Measurements from ENCODE around the gene ARL3. TPM values are rescaled to one million over a fixed set of nuclear protein-coding genes. Genes with fewer than 3 reads are reported as not detected.
"Not testable (repeated sequence)": the region's sequence is repeated elsewhere in the genome, so short reads cannot be mapped to it uniquely, and the experiment has no call there.

The ARL3 gene
- total RNA-seq, 1 donor from 2014 or later = 11.2 TPM

- DNase-seq (ENCODE audit: low spot score) = peak; percentile 82
Measured at GRCh38 chr10:102673819-102674511, 40.2 kb downstream of the ARL3 start.

- DNase-seq (ENCODE audit: low spot score) = no peak
Measured at GRCh38 chr10:102673236-102673818, 40.9 kb downstream of the ARL3 start.

DNA sequence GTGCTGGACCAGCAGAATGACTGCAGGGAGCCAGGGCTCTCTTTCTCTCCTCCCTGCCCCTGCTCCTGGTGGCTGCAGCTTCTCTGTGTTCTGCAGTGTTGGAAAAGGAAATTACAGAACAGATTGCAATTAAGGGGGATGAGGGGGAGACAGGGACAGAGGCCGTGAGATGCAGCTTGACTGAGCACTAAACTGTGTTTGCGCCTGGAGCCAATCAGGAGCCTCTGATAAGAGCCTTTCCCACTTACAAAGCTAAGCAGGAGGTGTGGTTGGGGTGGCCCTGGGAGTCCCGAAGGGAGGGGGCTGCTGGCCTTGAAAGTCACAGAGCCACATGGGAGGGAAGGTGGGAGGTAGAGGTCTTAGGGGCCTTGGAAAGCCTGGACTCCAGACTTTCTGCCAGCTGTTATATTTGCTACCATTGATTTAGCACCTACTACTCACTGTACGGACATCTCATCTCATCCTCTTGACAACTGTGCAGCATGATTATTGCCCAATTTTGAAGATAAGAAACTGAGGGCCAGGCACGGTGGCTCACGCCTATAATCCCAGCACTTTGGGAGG is 43.2 kb downstream of the ARL3 start:
- DNase-seq (ENCODE audit: low spot score) = no peak

GRCh38 chr10:102670065-102670670 is 44.0 kb downstream of the ARL3 start:
- DNase-seq (ENCODE audit: low spot score) = no peak

GRCh38 chr10:102669206-102670064 is 44.8 kb downstream of the ARL3 start:
- no peak for DNase-seq (ENCODE audit: low spot score)

- no peak for DNase-seq (ENCODE audit: low spot score)
Measured at GRCh38 chr10:102668326-102669107, 45.7 kb downstream of the ARL3 start.

GRCh38 chr10:102667411-102667810 is 46.8 kb downstream of the ARL3 start:
- not testable (repeated sequence) for DNase-seq (ENCODE audit: low spot score)

DNA sequence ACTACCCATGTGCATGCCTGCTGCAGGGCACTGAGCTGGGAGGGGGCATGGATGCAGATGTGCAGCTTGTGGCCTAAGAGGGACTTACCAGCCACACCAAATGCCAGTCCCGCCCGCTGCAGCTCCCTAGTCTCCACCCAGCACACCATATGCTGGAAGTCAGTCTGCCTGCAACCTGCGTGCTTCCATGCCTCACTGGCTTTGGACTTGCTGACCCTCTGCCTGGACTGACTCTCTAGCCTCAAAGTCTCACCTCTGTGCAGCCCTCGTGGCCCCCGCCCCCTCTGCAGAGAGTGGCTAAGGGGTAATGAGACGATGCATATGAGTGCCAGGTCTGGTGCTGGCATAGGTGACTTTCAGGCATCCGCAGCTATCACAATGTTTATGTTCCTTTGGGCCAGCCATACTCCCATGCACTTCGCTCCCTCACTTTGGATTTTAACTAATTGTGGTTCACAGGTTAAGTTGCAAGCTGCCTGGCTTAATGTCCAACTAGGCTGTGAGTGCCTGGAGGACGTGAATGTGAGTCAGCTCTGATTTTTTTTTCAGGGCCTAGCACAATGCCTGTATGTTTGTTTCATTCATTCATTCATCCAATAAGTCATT is 48.2 kb downstream of the ARL3 start:
- DNase-seq (ENCODE audit: low spot score) = no peak

- no peak for DNase-seq (ENCODE audit: low spot score)
Measured at GRCh38 chr10:102661658-102662028, 52.6 kb downstream of the ARL3 start.

DNA sequence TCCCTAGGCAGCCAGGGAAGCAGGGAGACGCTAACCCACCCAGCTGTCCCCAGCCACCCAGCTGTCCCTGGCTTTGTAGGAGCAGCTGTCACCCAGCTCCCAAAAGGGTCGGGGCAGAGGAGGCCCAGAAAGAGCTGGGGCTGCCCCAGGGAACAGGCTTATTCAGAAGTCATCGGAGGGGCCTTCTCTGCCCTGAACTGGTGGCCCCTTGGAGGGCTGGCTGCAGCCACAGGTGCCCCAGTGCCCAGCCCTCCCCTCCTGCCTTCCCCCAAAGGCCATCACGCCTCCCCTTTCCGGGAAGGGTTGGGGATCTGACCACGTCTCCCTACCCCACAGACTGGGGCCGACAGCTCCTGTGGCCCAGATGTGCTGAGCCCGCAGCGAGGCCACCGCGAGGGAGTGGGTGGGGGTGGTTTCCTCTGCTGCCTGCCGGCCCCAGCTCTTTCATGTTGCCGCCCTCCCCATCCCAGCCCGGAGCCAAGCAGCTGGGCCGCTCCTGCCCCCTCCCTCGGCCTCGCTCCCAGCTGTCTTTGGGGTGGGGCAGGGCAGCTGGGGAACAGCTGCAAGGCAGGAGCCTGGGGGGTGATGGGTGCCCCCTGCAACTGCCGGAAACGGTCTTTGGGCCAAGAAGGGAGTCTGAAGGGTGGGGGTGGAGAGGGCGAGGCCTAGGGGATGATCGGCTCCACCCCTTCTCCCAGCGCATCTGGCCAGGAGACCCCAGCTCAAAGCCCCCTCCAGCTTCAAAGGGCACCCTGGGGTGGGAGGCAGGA is 53.1 kb downstream of the ARL3 start:
- peak; percentile 62 for DNase-seq (ENCODE audit: low spot score)

DNA sequence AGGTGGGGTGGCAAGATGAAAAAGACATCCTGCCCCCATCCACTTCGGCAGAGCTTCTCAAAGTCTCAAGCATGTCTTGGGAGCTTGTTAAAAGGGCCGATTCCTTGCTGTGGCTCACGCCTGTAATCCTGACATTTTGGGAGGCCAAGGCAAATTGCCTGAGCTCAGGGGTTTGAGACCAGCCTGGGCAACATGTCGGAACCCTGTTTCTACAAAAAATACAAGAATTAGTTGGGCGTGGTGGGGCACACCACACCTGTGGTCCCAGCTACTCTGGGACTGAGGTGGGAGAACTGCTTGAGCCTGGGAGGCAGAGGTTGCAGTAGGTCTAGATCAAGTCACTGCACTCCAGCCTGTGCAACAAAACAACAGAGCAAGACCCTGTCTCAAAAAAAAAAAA is 55.4 kb downstream of the ARL3 start:
- DNase-seq (ENCODE audit: low spot score) = no peak

DNA sequence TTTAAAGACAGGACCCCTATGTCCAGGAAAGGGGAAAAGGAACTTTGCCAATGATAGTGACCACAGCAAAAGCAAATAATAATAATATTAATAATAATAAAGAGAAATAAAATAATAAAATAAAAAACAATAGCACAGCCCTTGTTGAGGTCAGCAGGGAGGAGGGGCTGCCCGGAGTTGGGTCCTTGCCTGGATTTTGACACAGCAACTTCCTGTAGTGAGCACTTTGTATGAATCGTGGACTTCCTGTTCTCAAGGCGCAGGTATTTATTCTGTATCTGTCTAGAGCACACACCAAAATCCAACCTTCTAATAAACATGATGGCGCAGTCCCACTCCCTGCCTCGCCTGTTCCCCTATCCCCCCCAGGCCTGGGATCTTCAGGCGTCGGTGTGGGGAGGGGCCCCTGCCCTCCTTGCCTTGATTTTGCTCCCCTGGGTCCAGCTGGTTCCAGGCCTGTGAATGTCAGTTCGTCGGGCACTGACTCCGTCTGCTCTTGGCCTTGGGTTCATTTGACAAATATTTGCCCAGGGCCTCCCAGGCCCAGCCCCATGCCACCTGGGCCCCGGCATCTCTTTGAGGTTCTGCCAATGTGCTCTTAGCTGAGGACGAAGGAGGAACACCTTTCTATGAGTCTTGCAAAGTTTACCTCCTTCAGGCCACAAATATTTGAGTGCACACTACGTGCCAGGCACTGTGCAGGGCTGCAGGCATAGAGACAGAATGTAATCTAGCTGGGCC is 56.0 kb downstream of the ARL3 start:
- no peak for DNase-seq (ENCODE audit: low spot score)

DNA sequence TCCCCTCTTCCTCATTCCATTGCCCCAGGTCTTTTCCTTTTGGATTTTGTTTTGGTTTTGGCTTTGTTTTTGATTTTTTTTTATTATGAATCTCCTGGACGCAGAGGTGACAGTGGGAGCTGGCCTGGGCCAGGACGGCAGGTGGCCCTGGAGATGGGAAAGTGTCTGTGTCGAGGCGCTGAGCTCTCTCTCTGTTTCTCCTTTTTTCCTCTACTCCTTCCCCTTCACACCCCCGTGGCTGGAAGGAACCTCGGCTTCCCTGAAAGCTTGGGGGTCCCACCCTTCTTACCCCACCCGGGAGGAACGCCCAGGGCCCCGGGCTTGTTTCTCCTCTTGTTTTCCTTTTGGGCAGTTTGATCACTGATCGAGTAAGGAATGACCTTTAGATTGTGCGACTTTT is 56.7 kb downstream of the ARL3 start:
- DNase-seq (ENCODE audit: low spot score) = no peak

DNA sequence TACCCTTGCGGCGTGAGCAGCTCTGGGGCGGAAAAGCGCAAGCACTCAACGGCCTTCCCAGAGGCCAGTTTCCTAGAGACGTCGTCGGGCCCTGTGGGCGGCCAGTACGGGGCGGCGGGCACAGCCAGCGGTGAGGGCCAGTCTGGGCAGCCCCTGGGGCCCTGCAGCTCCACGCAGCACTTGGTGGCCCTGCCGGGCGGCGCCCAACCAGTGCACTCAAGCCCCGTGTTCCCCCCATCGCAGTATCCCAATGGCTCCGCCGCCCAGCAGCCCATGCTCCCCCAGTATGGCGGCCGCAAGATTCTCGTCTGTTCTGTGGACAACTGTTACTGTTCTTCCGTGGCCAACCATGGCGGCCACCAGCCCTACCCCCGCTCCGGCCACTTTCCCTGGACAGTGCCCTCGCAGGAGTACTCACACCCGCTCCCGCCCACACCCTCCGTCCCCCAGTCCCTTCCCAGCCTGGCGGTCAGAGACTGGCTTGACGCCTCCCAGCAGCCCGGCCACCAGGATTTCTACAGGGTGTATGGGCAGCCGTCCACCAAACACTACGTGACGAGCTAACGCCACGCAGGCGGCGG is 57.3 kb downstream of the ARL3 start:
- no peak for DNase-seq (ENCODE audit: low spot score)

GRCh38 chr10:102656026-102656425 is 58.2 kb downstream of the ARL3 start:
- no peak for DNase-seq (ENCODE audit: low spot score)

DNA sequence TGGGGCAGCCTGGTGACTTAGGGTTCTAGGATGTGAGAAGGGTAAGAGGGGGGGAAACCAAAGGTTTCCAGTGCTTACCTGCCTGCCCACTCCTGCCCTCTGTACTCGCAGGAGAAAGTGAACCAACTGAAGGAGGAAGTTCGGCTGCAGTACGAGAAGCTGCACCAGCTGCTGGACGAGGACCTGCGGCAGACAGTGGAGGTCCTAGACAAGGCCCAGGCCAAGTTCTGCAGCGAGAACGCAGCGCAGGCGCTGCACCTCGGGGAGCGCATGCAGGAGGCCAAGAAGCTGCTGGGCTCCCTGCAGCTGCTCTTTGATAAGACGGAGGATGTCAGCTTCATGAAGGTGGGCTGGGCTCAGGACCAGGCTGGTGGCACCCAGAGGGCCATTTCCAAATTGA is 59.2 kb downstream of the ARL3 start:
- no peak for DNase-seq (ENCODE audit: low spot score)

DNA sequence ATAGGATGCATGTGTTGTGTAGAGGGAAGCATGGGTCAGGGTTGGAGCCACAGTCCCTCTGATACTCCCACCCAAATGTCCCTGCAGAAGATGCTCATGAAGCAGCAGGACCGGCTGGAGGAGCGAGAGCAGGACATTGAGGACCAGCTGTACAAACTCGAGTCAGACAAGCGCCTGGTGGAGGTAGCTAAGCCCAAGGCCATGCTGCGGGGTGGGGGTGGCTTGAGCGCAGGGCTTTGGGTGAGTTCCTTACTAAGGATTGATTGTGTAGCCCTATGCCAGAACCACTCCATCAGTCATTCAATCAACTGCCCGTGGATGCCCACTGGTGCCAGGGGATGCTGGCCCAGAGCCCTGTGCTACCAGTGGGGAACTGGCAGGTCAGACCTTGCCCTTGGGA is 59.6 kb downstream of the ARL3 start:
- no peak for DNase-seq (ENCODE audit: low spot score)

DNA sequence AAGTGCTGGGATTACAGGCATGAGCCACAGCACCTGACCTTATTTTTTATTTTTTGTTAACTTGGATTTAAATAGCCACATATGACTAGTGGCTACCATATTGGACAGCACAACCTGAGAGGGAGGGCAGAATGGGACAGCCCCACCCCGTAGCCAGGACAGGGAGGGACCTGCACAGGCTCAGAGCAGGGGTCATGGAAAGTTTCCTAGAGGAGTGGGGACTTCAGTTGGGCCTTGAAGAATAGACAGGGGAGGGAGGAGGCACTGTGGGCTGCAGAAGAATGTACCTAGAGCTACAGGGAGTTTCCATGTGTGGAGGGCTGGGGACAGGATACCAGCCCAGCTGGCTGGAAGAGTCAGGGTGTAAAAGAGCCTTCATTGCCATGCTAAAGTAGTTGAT is 61.1 kb downstream of the ARL3 start:
- DNase-seq (ENCODE audit: low spot score) = no peak

All from ureter (tissue), 1 donor.